Transverse colon (tissue), 4 donors: ENCODE results near the gene ZBTB26.

ENCODE experiments used
- CTCF ChIP-seq, 5 experiments: fragments of 200-600 bp in 3 of 5; fragments of 450-650 bp in 2 of 5; sonication (generic) in 3 of 5; IDR thresholded peaks; 1 replicate in 2 of 5; 2 replicates in 3 of 5; pipeline ENCODE4 v1.5.1; 2016 to 2017; ENCODE audit warnings: antibody characterized with exemption in 5 of 5, inconsistent platforms in 3 of 5, mild to moderate bottlenecking in 2 of 5, moderate library complexity in 1 of 5
- POLR2AphosphoS5 ChIP-seq, 3 donors: sonication (generic); formaldehyde crosslinking; IDR thresholded peaks; one replicate each; pipeline ENCODE4 v1.6.1; 2016; ENCODE audit warnings: antibody characterized with exemption in 3 of 3

- TF ChIP-seq CTCF (IDR thresholded peaks at IDR 0.05), result no peak
- no peak for TF ChIP-seq POLR2AphosphoS5 (IDR thresholded peaks at IDR 0.05)
Observed at GRCh38 chr9:122922713-122923112, 8.6 kb downstream of the ZBTB26 start.
